Measurements from ENCODE around the gene KCNG2.
"Not testable (repeated sequence)": the region's sequence is repeated elsewhere in the genome, so short reads cannot be mapped to it uniquely, and the experiment has no call there.

The KCNG2 gene

GRCh38 chr18:79797518-79798345 lies at the start of gene KCNG2:
Gene KCNG2, plus strand, starts transcription at chr18:79797938. Its CDS starts 65,730 bp downstream, at chr18:79863668.
- no peak for DNase-seq

- DNase-seq = no peak
Measured at GRCh38 chr18:79748321-79749180, 49.2 kb upstream of the KCNG2 start.

GRCh38 chr18:79749251-79750191 lies 48.2 kb upstream of the KCNG2 start:
- no peak for DNase-seq

DNA sequence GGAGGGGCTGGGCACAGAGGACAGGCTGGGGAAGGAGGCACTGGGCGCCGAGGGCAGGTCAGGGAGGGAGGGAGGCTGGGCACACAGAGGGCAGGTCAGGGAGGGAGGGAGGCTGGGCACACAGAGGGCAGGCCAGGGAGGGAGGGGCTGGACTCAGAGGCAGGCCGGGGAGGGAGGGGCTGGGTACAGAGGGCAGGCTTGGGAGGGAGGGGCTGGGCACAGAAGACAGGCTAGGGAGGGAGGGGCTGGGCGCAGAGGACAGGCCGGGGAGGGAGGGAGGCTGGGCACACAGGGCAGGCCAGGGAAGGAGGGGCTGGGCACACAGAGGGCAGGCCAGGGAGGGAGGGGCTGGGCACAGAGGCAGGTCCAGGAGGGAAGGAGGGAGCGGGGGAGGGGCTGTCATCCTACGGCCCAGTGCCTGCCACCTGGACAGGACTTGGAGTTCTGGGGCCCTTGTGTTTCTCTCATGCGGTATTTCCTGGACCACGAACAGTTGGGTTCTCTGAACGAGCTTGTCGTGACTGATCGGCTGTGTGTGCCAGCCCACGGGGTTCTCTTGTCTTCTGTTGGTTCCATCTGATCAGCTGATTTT lies 46.7 kb upstream of the KCNG2 start:
- DNase-seq = no peak

GRCh38 chr18:79751918-79752578 lies 45.7 kb upstream of the KCNG2 start:
- DNase-seq = not testable (repeated sequence)

DNA sequence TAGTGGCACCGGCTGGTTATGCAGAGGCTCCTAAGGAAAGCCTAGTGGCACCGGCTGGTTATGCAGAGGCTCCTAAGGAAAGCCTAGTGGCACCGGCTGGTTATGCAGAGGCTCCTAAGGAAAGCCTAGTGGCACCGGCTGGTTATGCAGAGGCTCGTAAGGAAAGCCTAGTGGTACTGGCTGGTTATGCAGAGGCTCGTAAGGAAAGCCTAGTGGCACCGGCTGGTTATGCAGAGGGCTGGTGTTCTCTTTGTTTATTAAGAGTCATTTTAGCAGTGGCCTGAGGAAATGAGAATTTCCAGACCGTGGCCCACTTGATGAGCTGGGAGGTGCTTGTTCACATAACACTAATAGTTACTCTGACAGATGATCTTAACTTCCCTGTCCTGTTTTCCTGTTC lies 44.8 kb upstream of the KCNG2 start:
- not testable (repeated sequence) for DNase-seq

DNA sequence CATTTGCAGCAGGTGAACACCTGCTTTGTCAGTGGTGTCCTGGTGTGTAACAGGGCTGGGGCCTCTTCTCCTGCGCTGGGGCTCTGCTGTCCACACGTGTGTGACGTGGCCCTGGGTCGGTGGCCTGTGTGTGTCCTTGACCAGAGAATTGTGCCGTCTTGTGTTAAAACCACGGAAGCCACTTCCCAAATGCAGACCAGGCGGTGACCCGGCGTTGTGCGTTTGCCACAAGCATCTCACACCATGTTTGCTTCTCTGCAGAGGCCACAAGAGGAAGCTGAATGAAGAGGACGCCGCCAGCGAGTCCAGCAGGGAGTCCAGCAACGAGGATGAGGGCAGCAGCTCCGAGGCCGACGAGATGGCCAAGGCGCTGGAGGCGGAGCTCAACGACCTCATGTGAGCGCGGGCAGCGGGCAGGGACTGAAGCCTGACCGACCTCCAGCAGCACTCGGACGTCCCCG lies 44.3 kb upstream of the KCNG2 start:
- DNase-seq = no peak

- DNase-seq = no peak
Measured at GRCh38 chr18:79754022-79754761, 43.5 kb upstream of the KCNG2 start.

DNA sequence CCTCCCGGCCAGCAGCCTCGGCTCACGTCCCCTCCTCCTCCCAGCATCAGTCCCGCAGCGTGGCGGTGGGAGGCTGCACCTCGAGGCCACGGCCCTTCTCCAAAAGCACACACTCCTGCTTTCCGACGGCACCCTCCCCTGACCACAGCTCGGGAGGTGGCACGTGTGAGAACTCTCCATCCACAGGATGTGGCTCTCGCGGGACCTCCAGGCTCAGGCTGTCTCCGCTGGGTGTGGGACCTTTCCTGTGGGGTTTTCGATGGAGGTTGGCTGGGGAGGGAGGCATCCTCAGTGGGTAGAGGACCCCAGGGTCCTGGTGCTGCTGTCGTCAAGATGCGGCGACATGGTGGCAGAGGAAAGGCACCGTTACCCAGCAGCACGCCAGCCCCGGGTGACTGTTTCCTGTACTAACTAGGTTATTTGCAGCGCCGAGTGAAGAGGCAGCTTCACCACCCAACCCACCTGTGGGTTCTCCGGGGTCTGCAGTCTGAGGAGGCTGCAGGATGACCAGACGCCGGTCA lies 42.8 kb upstream of the KCNG2 start:
- no peak for DNase-seq

DNA sequence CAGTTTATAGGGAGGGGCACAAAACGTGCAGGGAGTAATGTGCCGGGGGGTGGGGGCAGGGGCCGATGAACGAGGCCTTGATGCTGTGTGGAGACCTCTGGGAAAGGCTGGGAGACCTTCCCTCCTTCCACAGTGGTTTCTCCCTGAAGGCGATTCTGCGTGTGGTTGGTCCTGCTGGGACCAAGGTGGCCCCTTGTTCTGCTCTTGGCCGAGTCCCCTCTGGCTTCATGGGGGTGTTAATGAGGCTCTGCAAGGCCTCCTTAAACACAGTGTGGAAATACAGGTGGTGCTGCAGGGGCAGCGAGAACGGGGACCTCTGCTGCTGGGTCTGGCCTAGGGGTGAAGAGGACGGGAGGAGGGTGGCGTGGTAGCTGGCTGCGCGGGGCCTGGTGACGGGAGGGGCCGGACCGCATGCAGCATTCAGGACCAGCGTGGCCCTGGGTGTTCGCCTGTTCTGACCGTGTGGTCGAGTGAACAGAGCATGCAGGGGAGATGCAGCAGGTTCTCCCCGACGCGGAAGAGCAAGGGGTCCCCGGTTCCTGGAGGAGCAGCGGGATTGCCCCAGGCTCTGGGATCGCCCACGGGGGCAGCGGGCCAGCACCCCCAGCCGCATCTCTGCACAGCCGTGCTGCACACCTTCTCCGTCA lies 42.1 kb upstream of the KCNG2 start:
- no peak for DNase-seq

DNA sequence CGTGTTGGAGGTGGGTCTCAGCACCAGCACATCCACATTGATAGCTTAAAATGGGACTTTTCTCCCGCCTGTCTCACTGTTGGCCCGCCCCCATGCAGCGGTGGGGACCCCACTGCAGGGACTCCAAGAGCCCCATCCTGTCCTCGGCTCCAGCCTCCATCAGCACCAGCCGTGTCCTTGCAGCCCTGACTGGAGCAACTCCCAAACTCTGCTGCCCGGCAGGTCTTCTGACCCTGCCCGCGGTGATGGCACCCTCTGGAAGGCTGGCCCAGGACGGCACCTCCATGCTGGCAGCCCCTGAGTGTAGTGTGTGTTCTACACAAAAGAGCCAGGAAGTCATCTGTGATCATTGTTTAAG lies 41.6 kb upstream of the KCNG2 start:
- no peak for DNase-seq

- no peak for DNase-seq
Measured at GRCh38 chr18:79756826-79757225, 40.9 kb upstream of the KCNG2 start.

DNA sequence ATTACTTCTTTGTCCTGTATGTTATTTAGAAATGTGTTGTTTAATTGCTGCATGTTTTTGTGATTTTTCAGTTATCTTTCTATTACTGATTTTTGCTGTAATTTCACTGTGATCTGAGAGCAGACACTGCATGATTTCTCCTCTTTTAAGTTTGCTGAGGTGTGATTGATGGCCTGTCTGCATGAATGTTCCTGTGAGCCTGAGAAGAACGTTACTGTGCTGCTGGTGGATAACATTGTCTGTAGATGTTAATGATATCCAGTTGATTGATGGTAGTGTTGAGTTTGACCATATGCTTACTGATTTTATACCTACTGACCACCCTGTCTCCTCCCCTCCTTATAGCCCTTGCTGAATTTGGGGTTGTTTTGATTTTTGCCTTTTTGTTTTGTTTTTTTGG lies 37.4 kb upstream of the KCNG2 start:
- no peak for DNase-seq

- DNase-seq = no peak
Measured at GRCh38 chr18:79760881-79761280, 36.9 kb upstream of the KCNG2 start.

GRCh38 chr18:79763407-79763806 lies 34.3 kb upstream of the KCNG2 start:
- no peak for DNase-seq

DNA sequence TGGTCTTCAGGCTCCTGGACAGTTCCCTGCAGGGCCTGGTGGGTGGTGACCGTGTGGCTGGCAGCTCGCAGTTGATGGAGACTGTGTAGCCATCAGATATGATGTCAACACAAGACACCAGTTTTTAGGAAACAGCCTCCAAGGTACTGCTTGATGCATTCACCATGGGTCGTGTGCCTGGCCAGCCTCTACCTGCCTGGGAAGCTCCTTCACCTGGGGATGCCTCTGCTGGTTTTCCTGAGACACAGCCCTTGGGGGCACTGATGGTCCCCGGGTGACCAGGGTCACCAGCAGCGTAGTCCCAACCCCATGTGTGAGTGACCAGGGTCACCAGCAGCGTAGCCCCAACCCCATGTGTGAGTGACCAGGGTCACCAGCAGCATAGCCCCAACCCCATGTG lies 33.6 kb upstream of the KCNG2 start:
- no peak for DNase-seq

DNA sequence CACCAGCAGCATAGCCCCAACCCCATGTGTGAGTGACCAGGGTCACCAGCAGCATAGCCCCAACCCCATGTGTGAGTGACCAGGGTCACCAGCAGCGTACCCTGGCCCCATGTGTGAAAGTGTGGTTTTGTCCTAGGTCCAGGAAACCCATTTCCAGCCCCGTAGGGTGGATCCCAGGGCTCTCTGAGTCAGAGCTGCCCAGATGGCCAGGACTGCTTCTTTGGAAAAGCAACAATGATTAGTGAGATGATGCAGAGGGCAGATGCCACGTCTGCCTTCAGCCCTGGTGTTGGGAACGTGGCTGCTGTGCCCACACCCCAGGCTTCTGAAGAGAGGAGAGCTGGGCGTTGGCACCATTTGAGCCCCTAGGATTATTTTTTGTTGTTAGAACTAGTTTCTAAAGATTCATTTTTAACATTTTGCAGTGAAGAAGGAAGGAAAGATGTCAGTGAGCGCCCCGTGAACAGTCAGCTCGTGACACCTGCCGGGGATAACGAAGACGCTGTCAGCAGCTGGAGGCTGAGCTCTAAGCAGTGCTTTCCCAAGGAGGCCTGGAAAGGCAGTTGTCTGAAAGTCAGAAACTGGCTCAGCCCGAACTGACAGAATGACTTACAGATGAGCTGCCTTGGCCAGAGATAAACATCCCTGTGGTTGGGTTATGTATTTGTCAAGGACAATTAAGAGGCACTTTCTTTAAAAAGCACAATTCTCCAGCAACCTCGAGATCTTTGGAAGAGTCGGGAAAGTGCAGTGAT lies 32.1 kb upstream of the KCNG2 start:
- DNase-seq = no peak

DNA sequence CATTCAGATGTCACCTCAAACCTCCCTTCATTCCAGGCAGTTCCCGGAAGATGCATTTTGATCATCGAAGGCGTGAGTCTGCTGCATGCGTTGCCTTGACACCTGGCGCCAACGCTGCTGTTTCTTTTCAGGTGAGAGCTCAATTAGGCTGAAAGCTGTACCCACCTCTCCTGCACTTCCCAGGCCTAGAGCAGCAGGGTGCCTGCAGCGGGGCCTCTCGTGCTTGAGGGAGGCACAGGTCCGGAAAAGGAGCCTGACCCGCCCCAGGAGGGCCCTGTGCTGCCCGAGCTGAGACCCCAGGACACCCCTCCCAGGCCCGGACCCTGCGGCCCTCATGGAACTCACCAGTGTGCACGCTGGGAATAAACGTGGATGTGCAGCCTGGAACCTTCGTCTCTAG lies 31.4 kb upstream of the KCNG2 start:
- DNase-seq = no peak

GRCh38 chr18:79768745-79769144 lies 29.0 kb upstream of the KCNG2 start:
- no peak for DNase-seq
